Hematopoietic multipotent progenitor cell (in vitro differentiated cells): Measurements from ENCODE around the gene APBB1IP. TPM values are rescaled to one million over a fixed set of nuclear protein-coding genes. Genes with fewer than 3 reads are reported as not detected.
"Not testable (repeated sequence)": the region's sequence is repeated elsewhere in the genome, so short reads cannot be mapped to it uniquely, and the experiment has no call there.

Source experiments
- DNase-seq, 3 donors: peaks; one replicate each; pipeline ENCODE4 v3.0.0-alpha.2; 2011 to 2015; ENCODE audit warnings: low read depth in 2 of 3, low spot score in 2 of 3
- total RNA-seq: library from RNA; depleted of rRNA; stranded (reverse); fragments of >200 nt; gene quantifications from one replicate; pipeline ENCODE4 v1.2.3, GENCODE V29; 2012

Gene APBB1IP, protein sequence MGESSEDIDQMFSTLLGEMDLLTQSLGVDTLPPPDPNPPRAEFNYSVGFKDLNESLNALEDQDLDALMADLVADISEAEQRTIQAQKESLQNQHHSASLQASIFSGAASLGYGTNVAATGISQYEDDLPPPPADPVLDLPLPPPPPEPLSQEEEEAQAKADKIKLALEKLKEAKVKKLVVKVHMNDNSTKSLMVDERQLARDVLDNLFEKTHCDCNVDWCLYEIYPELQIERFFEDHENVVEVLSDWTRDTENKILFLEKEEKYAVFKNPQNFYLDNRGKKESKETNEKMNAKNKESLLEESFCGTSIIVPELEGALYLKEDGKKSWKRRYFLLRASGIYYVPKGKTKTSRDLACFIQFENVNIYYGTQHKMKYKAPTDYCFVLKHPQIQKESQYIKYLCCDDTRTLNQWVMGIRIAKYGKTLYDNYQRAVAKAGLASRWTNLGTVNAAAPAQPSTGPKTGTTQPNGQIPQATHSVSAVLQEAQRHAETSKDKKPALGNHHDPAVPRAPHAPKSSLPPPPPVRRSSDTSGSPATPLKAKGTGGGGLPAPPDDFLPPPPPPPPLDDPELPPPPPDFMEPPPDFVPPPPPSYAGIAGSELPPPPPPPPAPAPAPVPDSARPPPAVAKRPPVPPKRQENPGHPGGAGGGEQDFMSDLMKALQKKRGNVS
- 30.7 TPM for total RNA-seq

GRCh38 chr10:26437637-26438461 lies at the start of gene APBB1IP:
APBB1IP (plus strand) TSS chr10:26438341; CDS start chr10:26492327, 53,986 bp downstream.
- peak in 2 of 3 donors; percentile 85 to 92 for DNase-seq

GRCh38 chr10:26389533-26389932 lies 48.6 kb upstream of the APBB1IP start:
- DNase-seq = no peak

- peak in 2 of 3 donors; percentile 9 to 42 for DNase-seq
These were observed 46.1 kb upstream of the APBB1IP start for GRCh38 chr10:26391701-26392695.

- not testable (repeated sequence) for DNase-seq
These were observed 39.8 kb upstream of the APBB1IP start for GRCh38 chr10:26398353-26398752.

GRCh38 chr10:26407406-26407969 lies 30.7 kb upstream of the APBB1IP start:
- no peak for DNase-seq

DNA sequence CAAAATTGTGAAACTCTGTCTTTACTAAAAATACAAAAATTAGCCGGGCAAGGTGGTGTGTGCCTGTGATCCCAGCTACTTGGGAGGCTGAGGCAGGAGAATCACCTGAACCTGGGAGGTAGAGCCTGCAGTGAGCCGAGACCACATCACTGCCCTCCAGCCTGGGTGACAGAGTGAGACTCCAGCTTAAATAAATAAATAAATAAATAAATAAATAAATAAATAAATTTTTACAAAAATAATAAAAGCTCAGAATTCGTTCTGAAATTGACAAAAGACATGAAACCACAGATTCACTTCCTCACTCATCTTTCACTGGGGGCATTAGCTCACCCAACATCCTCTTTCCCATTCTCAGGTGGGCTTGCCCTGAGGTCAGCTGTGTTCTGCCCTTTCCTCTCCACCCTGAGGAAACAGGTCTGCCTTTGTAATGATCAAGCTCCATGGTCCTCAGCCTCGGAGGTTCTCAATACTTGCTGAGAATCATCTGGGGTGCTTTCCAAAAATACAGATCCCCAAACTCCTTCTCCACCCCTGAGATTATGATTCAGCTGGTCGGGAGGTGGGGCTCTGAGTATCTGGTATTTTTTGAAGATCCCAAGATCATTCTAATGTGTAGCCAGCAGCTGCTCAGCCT lies 29.2 kb upstream of the APBB1IP start:
- no peak for DNase-seq

DNA sequence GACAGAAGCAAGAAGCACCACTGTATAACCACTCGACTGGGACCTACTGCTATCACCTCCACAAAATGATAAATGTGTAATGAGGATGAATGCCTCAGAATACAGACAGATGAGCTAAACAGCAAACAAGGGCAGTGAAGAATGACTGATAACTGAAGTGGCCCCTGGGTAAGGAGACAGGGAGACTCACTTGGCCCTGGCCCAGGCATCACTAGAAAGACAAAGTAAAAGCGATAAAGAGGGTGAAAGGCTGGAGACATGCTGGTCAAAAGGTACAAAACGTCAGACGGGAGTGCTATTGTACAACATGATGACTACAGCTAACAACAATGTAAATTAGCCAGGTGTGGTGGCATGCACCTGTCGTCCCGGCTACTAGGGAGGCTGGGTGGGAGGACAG lies 27.8 kb upstream of the APBB1IP start:
- DNase-seq = no peak

- no peak for DNase-seq
These were observed 25.2 kb upstream of the APBB1IP start for GRCh38 chr10:26412932-26413331.

DNA sequence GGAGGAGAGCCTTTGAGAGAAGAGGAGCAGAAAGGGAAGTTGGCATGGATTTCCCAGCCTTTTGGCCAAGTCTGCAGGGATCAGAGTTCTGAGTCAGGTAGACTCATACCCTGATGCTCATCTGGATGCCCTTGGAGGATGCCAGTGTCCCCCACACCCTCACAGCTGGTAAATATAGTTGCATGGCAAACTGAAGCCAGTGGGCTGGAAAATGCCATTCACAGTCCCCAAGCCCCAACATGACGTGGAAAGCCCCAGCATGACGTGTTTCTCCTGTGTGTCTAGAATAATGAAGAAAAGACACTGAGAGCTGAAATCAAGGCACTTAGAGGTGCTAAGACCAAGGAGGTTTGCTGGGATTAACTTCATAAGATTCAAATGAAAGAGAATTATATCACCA lies 24.8 kb upstream of the APBB1IP start:
- DNase-seq = no peak

- DNase-seq = no peak
These were observed 21.0 kb upstream of the APBB1IP start for GRCh38 chr10:26417136-26417535.

DNA sequence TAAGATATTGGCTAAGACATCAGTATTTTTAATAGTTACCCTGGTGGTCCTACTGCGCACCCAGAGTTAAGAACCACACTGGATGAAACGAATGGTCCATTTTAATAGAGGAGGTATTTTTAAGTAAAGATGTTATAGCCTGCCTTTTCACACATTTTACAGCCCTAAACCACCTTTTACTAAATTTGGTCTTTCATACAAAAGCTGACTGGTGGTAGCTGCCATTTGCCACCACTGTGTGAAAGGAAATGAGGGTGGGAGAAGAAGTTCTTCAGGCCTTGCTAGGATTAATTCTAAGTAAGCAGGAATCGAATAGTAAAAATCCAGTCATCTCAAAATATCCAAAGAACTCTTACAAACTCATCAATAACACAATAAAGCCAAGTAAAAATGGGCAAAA lies 15.2 kb upstream of the APBB1IP start:
- DNase-seq = no peak

GRCh38 chr10:26423722-26424121 lies 14.4 kb upstream of the APBB1IP start:
- no peak for DNase-seq

DNA sequence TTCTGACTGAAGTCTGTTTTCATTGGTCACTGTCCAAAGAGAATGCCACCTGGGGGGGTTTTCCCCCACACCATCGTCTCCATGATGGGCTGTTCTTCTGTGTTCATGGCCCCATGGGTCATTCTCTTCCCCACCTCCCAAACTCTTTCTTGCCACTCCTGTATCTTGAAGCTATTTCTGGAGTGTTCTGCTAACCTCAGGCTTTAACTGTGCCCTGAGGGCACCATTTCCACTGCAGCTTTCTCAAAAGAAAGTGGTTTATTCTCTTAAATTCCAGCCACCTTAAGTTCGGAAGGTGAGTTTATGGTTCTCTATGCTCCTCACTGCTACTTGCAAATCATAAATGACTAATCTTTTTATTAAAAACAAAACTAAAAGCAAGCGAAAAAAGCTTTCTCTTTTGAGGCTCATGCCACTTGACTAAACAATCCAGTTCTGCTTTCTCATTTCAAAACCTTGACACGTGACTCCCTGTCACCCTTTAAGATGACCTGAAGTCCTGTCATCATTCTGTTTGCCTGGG lies 7.4 kb upstream of the APBB1IP start:
- DNase-seq = peak in 2 of 3 donors; percentile 71 to 84

- no peak for DNase-seq
These were observed 5.2 kb upstream of the APBB1IP start for GRCh38 chr10:26432938-26433337.

GRCh38 chr10:26435852-26436251 lies 2.3 kb upstream of the APBB1IP start:
- no peak for DNase-seq

GRCh38 chr10:26436848-26437247 lies 1.3 kb upstream of the APBB1IP start:
- DNase-seq = no peak

GRCh38 chr10:26438534-26439341 lies 597 bp downstream of the APBB1IP start:
- peak in 2 of 3 donors; percentile 51 to 65 for DNase-seq
